GM21360 (cell line): ENCODE results near the gene SLC25A41.

Source experiments
- ATAC-seq: cut with Tn5 transposase; IDR thresholded peaks from one replicate; pipeline ENCODE4 v1.9.1; 2021; ENCODE audit warnings: mild to moderate bottlenecking, moderate library complexity; ENCODE audit not compliant: unreplicated experiment

SLC25A41 gene

DNA sequence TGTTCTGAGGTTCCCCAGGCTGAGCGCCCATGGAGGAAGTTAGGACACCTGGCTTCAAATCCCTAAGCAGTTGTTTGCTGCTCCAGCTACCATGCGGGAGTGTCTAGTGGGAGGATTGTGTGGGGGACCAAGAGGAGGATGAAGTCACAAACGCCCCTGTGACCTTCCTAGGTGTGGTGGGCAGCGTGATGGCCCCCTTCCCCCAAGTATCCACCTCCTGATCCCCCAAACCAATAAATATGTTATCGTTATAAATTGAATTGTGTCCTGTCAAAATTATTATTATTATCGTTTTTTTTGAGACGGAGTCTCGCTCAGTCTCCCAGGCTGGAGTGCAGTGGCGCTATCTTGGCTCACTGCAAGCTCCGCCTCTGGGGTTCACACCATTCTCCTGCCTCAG, at the start of gene SLC25A41:
Gene SLC25A41 (minus strand): TSS at position 101 of the 400 bp plus-strand sequence. CDS start 70 bp downstream, at position 31.
- no peak for ATAC-seq

DNA sequence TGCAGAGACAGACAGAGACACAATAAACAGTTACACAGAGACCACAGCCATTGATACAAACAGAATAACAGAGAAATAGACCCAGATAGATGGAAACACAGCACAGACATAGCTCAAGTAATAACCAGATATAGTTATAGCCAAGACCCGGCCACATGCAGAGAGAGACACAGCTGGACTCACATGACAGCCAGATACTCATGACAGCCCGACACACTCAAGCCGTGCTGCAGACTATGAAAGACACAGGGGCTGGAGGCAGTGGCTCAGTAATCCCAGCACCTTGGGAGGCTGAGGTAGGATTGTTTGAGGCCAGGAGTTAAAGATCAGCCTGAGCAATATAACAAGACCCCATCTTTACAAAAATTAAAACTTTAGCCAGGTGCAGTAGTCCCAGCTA, 49.7 kb upstream of the SLC25A41 start:
- ATAC-seq, result no peak

DNA sequence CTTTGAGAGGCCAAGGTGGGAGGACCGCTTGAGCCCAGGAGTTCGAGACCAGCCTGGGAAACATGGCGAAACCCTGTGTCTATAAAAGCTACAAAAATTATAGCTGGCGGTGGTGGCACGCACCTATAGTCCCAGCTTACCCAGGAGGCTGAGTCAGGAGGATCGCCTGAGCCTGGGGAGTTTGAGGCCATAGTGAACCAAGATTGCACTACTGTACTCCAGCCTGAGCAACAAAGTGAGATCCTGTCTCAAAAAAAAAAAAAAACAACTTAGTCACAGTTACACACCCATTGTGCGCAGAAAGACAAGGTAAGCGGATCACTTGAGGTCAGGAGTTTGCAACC, 48.8 kb upstream of the SLC25A41 start:
- ATAC-seq, result no peak

DNA sequence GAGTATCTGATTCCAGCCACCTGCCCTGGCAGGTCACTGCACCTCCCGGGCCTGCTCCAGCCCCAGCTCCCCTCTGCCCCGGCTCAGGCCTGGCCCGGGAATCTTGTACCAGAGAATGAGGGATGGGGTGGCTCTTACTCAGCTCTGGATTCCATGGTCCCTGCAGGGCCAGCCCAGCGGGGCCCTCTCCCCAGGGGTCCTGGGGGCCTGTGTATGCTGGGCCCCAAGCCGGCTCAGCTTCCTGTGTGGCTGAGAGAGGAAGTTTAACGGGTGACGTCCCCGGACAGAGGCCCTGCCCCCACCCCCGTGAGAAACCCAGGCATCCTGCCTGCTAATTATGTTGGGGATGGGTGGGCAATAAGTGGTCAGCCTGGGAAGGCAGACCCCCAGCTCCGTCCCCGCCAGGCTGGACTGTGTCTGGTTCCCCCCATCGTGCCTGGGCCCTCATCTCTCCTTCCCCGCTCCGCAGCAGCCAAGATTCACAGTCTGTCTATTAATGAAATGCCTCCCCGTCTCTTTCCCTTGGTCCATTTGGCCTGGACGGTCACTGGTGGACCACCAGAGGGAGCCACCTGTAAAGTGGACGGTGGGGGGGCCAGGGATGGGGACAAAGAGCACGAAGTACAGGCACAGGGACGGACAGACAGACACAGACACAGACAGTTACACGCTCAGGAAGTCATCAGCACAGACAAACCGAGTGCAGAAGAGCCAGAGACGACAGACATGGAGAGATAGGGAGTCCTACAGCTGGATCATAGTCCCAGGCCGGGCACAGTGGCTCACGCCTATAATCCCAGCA, 48.2 kb upstream of the SLC25A41 start, which contains the start of gene DENND1C:
Gene DENND1C (minus strand): TSS at position 247 of the 802 bp plus-strand sequence. CDS start 92 bp downstream, at position 155.
- ATAC-seq, result no peak

DNA sequence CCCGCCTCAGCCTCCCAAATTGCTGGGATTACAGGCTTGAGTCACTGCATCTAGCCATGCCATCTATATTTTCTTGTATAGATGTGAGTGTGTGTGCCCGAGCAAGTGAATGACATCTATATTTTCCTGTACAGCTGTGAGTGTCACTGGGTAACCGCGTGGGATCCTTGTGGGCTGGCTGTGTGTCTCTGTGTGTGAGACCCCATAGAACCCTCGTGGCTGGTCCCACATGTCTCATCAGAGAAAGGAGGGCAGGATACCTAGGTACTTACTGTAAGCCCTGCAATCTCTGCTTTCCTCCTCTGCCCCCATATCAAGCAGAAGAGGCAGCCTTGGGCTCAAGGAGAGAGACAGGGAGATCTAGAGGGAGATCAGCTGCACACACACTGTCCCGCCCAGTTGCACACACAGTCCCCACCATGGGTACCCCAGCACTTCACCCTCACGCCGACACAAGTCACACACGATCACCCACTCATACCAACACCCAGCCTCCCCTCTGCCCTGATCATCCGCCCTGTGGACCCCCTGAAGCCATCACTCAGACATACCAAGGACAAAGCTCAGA, 47.4 kb upstream of the SLC25A41 start:
- no peak for ATAC-seq

DNA sequence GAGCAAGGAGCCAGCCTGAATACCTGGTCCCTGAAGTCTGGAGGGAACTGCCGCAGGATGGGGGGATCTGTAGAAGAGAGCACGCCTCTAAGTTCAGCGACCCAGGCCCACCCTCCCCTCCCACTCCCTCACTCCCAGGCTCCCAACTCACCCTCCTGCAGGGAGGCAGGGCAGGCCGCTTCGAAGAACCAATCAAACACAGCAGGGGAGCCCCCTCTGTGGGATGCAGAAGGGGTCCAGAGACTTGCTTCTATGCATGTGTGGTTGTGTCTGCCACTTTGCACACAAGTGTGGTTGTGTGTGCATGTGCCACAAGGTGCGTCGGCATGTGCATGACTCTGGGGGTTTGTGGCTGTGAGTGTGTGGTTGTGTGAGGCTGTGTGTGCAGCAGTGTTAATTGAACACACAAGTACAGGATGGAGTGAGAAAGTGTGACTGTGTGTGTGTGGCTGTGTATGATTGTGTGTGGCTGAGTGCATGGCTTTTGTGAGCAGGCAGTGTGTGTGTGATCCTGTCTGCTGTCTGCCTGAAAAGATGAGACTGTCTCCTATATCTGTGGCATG, 46.4 kb upstream of the SLC25A41 start:
- ATAC-seq, result no peak

DNA sequence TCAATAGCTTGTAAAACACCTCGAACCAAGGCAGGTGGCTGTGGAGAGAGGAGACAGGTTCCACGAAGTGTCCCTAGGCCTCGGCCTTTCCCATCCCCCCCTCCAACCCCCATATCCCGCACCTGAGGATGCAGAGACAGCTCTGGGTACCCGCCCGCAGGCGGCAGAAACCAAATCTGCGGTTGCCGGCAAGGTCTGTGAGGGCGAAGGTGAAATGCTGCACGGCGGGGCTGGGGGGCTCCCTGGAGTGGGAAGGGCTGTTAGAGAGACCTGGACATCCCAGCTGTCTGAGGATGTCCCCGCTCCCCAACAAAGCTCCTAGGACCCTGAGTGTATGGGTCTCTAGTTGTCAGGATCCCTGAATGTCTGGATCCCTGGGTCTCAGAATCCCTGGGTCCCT, 45.3 kb upstream of the SLC25A41 start:
- no peak for ATAC-seq

DNA sequence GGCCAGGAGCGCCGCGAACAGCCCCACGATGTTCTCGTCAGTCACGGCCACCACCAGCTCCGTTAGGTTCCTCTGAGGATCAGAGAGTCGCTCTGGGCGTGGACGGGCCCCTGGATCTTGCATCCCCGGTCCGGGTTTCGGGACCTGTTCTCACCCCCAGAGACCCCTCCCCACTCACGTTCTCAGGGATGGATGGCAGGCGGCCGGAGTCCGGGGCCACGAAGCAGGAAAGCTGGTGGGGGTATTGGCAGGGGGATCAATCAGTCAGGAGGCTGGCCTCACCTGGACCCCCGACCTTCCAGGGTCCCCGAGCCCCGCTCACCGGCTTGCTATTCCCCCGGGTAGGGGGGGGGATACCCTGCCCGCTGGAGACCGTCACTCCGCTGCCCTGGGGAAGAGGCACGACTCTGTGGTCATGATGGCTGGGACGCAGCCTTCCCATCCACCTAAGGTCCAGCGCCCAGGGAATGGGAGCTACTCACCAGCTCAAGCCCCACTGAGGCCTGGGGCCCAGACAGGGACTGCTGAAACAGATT, 43.4 kb upstream of the SLC25A41 start:
- ATAC-seq, result no peak

DNA sequence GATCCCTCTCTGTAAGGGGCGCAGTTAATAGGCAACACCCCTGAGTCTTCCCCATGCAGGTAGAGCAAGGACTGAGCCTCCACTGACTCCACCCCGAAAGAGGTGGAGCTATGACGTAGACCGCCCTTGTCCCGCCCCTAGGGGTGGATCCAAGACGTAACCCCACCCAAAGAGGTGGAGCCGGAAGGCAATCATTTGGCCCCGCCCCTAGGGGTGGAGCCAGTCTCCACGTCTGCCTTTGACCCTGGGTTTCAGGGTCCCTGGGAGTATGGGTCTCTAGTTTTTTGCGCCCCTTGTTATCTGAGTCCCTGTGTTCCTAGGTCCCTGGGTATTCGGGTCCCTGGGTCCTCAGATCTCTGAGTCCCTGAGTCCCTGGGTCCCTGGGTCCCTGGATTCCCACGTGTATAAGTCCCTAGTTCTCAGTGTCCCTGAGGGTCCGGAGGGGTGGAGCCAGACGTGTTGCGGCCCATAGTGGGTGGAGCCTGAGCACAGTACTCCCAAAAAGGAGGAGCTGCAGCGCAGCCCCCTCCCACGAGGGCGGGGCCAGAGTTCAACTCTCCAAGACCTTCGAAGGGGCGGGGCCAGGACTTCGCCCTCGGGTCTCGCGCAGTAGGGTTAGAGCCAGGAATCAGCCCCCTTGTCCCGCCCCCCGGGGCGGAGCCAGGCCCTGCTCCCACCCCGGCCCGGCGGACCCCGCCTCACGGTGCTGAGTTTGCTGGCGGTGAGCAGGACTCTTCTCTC, 42.8 kb upstream of the SLC25A41 start:
- no peak for ATAC-seq

DNA sequence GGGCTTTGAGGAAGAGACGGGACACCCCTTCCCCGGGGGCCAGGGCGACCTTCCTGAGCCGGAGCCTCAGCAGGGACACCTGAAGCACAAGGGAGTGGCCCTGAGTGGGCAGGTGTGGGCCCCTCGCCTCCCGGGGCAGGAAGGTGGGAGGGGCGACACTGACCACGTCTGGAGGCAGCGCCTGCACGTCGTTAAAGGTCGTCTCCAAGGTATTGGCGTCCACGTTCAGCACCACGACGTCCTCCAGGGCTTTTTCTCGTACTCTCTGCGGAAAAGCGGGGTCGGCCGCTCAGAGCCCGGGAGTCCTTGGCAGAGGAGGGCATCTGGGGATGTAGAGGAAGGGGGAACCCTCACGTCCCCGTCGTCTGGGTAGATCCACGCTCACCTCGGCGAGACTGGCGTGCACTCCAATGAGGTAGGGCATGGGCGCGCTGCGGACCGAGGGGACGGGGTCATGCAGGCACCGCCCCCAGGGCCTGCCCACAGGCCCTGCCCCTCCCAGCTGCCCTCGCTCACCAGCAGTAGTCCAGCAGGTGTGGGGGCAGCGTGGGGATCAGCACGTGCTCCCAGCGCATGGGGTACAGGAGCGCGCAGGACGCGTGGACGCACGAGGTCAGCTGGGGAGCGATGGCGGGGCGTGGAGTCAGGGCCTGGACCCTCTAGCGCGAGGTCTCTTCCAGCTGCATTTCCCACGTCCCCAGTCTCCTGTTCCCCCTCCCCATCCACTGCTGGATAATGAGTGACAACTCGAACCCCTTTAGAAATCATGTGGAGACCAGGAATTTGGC, 42.0 kb upstream of the SLC25A41 start:
- no peak for ATAC-seq

DNA sequence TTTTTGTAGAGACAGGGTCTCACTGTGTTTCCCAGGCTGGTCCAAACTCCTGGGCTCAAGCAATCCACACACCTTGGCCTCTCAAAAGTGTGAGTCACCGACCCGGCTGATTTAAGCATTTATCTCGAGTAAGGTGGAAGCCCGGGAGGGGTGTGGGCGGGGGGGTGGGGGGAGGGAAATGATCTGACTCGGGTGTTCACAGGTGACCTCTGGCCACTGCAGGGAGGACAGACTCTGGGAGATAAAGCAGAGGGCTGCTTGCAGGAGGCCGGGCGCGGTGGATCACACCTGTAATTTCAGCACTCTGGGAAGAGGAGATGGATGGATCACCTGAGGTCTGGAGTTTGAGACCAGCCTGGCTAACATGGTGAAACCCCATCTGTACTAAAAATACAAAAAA, 40.1 kb upstream of the SLC25A41 start:
- ATAC-seq, result no peak

DNA sequence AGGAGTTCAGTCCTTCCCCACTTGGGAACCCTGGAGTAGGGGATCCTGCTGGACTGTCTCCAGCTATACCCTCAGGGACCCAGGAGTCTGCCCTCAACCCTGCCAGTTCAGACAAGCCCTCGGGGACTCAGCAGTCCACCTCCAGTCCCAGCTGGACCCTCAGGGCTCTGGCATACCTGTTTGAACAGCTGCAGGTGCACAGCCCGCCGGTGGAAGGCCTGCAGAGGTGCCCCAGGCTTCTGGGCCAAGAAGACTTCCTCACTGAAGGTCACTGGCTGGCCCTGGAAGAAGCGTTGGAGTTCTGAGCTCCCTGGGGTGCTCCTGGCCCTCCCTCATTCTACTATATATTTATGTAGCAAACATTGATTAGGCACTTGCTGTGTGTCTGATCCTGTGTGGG, 39.1 kb upstream of the SLC25A41 start:
- no peak for ATAC-seq

DNA sequence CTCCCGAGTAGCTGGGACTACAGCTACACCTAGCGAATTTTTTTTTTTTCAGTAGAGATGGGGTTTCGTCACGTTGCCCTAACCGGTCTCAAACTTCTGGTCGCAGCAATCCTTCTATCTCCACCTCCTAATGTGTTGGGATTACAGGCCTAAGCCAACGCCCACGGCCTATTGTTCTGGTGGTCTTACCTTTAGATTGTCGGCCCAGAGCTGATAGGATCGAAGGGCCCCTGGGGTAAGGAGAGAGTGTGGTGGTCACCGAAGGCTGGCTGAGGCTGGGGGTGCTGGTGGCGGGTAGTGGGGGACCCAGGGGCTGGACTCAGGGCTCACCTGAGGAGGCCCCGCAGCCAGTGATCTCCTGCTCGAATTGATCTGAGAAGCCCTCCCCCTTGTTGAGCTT, 37.5 kb upstream of the SLC25A41 start:
- no peak for ATAC-seq

DNA sequence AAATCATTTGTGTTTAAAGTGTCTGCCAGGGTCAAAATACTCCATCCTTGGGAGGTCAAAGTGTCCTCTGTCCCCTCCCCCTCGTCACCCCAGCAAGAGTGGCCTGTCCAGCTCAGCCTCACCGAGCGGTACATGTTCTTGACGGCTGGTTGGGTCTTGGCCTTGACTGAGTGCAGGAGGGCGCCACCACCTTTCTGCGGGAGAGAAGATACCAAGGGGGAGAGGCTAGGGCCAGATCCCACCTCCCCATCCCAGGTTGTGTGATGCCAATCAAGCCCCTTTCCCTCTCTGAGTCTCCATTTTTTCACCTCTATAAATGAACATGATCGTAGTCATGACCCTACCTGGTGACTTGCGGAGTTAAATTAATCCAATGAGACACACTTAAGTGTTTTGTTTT, 36.6 kb upstream of the SLC25A41 start:
- ATAC-seq, result no peak

DNA sequence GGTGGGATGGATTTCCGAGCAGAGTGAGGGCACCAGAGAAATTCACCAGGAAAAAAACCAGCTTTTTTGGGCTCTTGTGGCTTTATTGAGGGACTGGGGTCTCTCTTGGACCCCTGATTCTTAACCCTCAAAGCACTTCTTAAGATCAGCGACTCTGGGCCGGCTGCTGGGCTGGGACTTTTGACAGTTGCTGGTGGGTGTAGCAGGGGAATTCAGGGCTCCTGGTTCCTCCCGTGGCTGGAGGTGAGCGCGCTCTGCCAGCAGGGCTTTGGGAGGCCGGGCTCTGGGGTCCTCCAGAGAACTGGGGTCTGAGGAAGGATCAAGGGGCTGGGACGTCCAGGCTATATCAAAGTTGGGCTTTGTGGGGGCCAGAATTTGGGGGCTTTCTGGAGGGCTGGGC, 33.8 kb upstream of the SLC25A41 start:
- no peak for ATAC-seq

DNA sequence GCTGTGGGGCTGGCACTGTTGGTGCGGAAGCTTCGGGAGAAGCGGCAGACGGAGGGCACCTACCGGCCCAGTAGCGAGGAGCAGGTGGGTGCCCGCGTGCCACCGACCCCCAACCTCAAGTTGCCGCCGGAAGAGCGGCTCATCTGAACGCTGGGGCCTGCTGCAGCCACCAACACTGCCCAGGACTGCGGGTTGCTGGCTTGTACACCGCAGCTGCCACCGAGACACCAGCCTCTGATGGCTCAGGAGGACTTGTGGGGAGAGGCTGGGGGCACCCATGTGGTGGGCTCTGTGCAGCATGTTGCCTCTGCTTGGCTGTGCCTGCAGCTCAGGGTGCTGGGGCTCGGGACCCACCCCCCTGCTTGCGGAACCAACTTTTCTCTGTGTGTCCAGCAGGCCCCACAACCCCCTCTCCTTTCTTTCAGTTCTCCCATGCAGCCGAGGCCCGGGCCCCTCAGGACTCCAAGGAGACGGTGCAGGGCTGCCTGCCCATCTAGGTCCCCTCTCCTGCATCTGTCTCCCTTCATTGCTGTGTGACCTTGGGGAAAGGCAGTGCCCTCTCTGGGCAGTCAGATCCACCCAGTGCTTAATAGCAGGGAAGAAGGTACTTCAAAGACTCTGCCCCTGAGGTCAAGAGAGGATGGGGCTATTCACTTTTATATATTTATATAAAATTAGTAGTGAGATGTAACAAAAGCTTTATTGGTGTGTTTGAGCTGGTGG, 33.1 kb upstream of the SLC25A41 start:
- no peak for ATAC-seq

DNA sequence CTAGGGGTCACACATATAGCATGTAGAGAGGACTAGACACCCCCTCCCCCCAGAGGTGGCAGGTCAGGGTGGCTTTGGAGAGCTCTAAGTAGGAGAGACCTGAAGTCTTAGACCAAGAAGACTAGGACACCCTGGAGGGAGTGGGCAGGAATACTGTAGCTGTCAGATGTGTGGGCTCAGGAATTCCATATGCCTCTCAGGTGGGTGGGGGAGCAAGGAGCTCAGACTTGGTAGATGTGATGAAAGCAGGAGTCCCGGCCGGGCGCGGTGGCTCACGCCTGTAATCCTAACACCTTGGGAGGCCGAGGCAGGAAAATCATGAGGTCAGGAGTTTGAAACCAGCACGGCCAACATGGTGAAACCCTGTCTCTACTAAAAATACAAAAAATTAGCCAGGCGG, 32.1 kb upstream of the SLC25A41 start:
- ATAC-seq, result no peak

DNA sequence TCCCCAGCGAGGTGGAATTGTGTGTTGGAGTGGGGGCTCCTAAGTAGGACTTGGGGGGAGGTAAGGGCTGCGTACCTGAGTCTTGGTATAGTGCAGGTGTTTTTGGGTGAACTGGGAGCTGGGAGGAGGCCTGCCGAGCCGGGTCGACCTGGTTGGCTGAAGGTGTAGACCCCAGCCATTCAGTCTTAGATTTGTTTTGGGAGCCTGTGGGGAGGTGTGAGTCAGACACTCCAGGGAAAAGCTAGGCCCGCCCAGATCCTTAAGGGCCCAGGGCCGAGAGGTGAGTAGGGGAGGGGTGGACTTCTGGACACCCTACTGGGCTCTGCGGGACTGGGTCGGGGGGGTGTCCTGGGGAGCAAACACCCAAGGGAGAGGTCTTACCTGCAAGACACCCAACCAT, 31.4 kb upstream of the SLC25A41 start:
- no peak for ATAC-seq

DNA sequence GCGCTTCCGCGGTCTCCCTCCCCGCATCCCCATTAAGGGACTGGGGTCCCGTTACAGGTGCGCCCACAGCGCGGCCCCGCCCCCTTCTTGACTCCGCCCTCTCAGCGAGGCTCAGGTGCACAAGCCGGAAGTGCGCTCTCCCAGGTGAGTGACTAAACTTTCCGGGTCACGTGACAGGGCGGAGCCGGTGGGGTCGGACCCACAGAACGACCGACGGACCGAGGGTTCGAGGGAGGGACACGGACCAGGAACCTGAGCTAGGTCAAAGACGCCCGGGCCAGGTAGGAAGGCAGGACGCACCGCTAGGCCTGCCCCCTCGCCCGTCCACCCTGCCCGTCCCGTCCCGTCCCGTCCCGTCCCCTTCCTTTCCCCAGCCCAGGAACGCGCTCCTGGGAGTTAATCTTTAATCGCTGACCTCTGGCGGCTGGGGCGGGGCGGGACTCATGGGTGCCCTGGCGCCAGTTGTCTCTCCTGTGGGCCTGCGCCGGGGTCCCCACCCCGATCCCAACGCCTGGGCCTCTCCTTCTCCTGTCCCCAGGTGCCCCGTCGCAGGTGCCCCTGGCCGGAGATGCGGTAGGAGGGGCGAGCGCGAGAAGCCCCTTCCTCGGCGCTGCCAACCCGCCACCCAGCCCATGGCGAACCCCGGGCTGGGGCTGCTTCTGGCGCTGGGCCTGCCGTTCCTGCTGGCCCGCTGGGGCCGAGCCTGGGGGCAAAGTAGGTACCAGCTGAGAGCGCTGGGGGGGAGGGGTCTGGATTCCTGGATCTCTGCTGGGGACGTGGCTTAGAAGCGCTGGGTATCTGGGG, 30.7 kb upstream of the SLC25A41 start, which contains the start of gene CRB3:
Gene CRB3 (plus strand): TSS at position 202 of the 804 bp plus-strand sequence. CDS start 431 bp downstream, at position 633.
- ATAC-seq, result no peak
